Measurements from ENCODE around the gene IL13. TPM values are rescaled to one million over a fixed set of nuclear protein-coding genes. Genes with fewer than 3 reads are reported as not detected.
"Not testable (repeated sequence)": the region's sequence is repeated elsewhere in the genome, so short reads cannot be mapped to it uniquely, and the experiment has no call there.

Gene IL13
- total and polyA plus RNA-seq, 9 donors, result not detected

GRCh38 chr5:132627470-132627869, 30.5 kb upstream of the IL13 start:
- Histone ChIP-seq H3K36me3 (no peaks in the 10 kb centered on the region), H3K4me3 (no peak overlapping the region), H3K9me3 (no peaks in the 10 kb centered on the region), H3K4me1 (ENCODE audit: insufficient read depth) (no peaks in the 10 kb centered on the region), H3K27ac (no peak overlapping the region), H3K27me3 (no peaks in the 10 kb centered on the region)
- TF ChIP-seq, protein P1, sequence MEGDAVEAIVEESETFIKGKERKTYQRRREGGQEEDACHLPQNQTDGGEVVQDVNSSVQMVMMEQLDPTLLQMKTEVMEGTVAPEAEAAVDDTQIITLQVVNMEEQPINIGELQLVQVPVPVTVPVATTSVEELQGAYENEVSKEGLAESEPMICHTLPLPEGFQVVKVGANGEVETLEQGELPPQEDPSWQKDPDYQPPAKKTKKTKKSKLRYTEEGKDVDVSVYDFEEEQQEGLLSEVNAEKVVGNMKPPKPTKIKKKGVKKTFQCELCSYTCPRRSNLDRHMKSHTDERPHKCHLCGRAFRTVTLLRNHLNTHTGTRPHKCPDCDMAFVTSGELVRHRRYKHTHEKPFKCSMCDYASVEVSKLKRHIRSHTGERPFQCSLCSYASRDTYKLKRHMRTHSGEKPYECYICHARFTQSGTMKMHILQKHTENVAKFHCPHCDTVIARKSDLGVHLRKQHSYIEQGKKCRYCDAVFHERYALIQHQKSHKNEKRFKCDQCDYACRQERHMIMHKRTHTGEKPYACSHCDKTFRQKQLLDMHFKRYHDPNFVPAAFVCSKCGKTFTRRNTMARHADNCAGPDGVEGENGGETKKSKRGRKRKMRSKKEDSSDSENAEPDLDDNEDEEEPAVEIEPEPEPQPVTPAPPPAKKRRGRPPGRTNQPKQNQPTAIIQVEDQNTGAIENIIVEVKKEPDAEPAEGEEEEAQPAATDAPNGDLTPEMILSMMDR (IDR thresholded peaks at IDR 0.05), result no peak
- TF ChIP-seq EP300 (IDR thresholded peaks at IDR 0.05) (no peak), POLR2A (IDR thresholded peaks at IDR 0.05) (no peak)
- no peak for DNase-seq
- intact Hi-C loops (cut with DNase I), result no loop called here
- WGBS, 3 donors, result 93 to 96% (median 95%) methylated on average over 2 of the region's 2 CpGs

- DNase-seq, result no peak
- no peak overlapping the region for H3K4me3 ChIP-seq
- H3K27ac ChIP-seq, result no peak overlapping the region
- 93 to 96% (median 93%) methylated on average over 2 of the region's 2 CpGs for WGBS, 3 donors
- TF ChIP-seq EP300 (IDR thresholded peaks at IDR 0.05) (no peak), POLR2A (IDR thresholded peaks at IDR 0.05) (no peak)
- TF ChIP-seq, protein P1 (IDR thresholded peaks at IDR 0.05), result no peak
- no peaks in the 10 kb centered on the region for H3K36me3 ChIP-seq
- H3K4me1 ChIP-seq (ENCODE audit: insufficient read depth), result no peaks in the 10 kb centered on the region
- H3K9me3 ChIP-seq, result no peaks in the 10 kb centered on the region
- no peaks in the 10 kb centered on the region for H3K27me3 ChIP-seq
- intact Hi-C loops (cut with DNase I), result no loop called here
These were observed 29.2 kb upstream of the IL13 start for GRCh38 chr5:132628814-132629213.

GRCh38 chr5:132629230-132629944, 28.6 kb upstream of the IL13 start:
- H3K27me3 ChIP-seq, result no peaks in the 10 kb centered on the region
- H3K27ac ChIP-seq, result no peak overlapping the region
- intact Hi-C loops (cut with DNase I), result no loop called here
- H3K4me3 ChIP-seq, result no peak overlapping the region
- WGBS, 3 donors, result 92 to 95% (median 95%) methylated on average over 5 of the region's 5 CpGs
- no peaks in the 10 kb centered on the region for H3K36me3 ChIP-seq
- no peaks in the 10 kb centered on the region for H3K4me1 ChIP-seq (ENCODE audit: insufficient read depth)
- no peaks in the 10 kb centered on the region for H3K9me3 ChIP-seq
- TF ChIP-seq POLR2A (IDR thresholded peaks at IDR 0.05) (no peak), EP300 (IDR thresholded peaks at IDR 0.05) (no peak)
- TF ChIP-seq, protein P1 (IDR thresholded peaks at IDR 0.05), result no peak
- DNase-seq, result no peak

- H3K36me3 ChIP-seq; H3K4me1 ChIP-seq (ENCODE audit: insufficient read depth); H3K27me3 ChIP-seq; DNase-seq; H3K4me3 ChIP-seq; H3K27ac ChIP-seq; H3K9me3 ChIP-seq; intact Hi-C loops (cut with DNase I): not testable (repeated sequence)
- 93 to 95% (median 94%) methylated on average over 4 of the region's 4 CpGs for WGBS, 3 donors
These were observed 24.4 kb upstream of the IL13 start for GRCh38 chr5:132633587-132633986.

- H3K4me1 ChIP-seq (ENCODE audit: insufficient read depth), result no peaks in the 10 kb centered on the region
- no peak for TF ChIP-seq EP300 (IDR thresholded peaks at IDR 0.05)
- TF ChIP-seq, protein P1 (IDR thresholded peaks at IDR 0.05), result no peak
- no peak for TF ChIP-seq POLR2A (IDR thresholded peaks at IDR 0.05)
- no peak overlapping the region for H3K27ac ChIP-seq
- no peak for DNase-seq
- WGBS, 3 donors, result 95 to 98% (median 97%) methylated on average over 4 of the region's 4 CpGs
- no peaks in the 10 kb centered on the region for H3K36me3 ChIP-seq
- H3K27me3 ChIP-seq, result no peaks in the 10 kb centered on the region
- intact Hi-C loops (cut with DNase I), result no loop called here
- no peak overlapping the region for H3K4me3 ChIP-seq
- no peaks in the 10 kb centered on the region for H3K9me3 ChIP-seq
These were observed 22.1 kb upstream of the IL13 start for GRCh38 chr5:132635873-132636272.

All from ovary (tissue), 9 donors.